ENCODE data around the gene FGB. TPM values are rescaled to one million over a fixed set of nuclear protein-coding genes. Genes with fewer than 3 reads are reported as not detected.

Gene FGB
- total and polyA plus RNA-seq, 12 donors: 0.11 to 8.8 (median 1.4) TPM; not detected in 5

- no peaks in the 10 kb centered on the region for H3K9me3 ChIP-seq (replicated peaks in 1 of 3)
- no peak overlapping the region for H3K27ac ChIP-seq
- H3K4me3 ChIP-seq: no peak overlapping the region
- WGBS, 4 donors: 67 to 82% (median 73%) methylated on average over 5 of the region's 5 CpGs
- intact Hi-C loops (cut with DNase I): no loop called here
- no peaks in the 10 kb centered on the region for H3K4me1 ChIP-seq (replicated peaks in 1 of 2)
- H3K27me3 ChIP-seq: peaks cover 6% of the 10 kb centered on the region
- H3K36me3 ChIP-seq (replicated peaks in 1 of 2): no peaks in the 10 kb centered on the region
- TF ChIP-seq POLR2A (IDR thresholded peaks at IDR 0.05): no peak
- no peak for TF ChIP-seq CTCF (IDR thresholded peaks at IDR 0.05)
- DNase-seq: no peak
Measured at GRCh38 chr4:154573190-154573870, 10.5 kb downstream of the FGB start.

DNA sequence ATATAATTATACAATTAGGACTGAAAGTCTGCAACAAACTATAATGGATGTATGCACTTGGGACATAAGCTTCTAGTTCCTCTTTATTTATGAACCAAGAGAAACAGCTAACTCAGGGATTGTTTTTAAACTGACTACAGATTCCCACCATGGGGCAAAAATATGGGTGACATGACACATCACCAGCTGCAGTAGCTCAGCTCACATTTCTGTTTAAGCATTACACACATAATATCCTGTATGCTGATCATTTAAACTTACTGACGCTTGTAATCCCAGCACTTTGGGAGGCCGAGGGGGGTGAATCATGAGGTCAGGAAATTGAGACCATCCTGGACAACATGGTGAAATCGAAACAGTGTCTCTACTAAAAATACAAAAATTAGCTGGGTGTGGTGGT, 11.5 kb downstream of the FGB start:
- peaks cover 6% of the 10 kb centered on the region for H3K27me3 ChIP-seq
- H3K27ac ChIP-seq: no peak overlapping the region
- H3K4me3 ChIP-seq: no peak overlapping the region
- WGBS, 4 donors: 69 to 96% (median 78%) methylated on average over 3 of the region's 3 CpGs
- H3K9me3 ChIP-seq (replicated peaks in 1 of 3): no peaks in the 10 kb centered on the region
- H3K4me1 ChIP-seq (replicated peaks in 1 of 2): no peaks in the 10 kb centered on the region
- intact Hi-C loops (cut with DNase I): no loop called here
- H3K36me3 ChIP-seq (replicated peaks in 1 of 2): no peaks in the 10 kb centered on the region
- DNase-seq: no peak
- TF ChIP-seq POLR2A (IDR thresholded peaks at IDR 0.05) (no peak), CTCF (IDR thresholded peaks at IDR 0.05) (no peak)

DNA sequence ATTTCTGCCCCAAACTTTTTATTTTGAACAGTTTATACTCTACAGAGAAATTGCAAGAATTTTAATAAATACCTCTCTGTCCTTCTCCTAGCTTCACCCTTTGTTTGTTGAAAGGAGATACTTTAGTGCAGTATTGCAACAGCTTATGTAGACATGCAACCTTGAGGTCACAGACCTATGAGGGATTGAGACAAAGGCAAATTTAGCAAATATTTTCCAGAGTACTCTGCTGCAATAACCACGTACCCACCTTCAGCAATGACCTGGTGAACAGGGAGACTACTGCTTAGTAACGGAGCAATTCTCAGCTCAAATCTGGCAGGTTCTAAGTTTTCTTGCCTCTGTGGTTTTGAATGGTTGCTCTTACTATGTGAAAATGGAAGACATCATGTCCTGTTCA, 14.5 kb downstream of the FGB start:
- WGBS, 4 donors: 62 to 77% (median 65%) methylated on average over 2 of the region's 2 CpGs
- H3K27me3 ChIP-seq: peaks cover 6% of the 10 kb centered on the region
- no peak overlapping the region for H3K27ac ChIP-seq
- no peak overlapping the region for H3K4me3 ChIP-seq
- no peaks in the 10 kb centered on the region for H3K4me1 ChIP-seq (replicated peaks in 1 of 2)
- H3K36me3 ChIP-seq (replicated peaks in 1 of 2): no peaks in the 10 kb centered on the region
- no peak for TF ChIP-seq CTCF (IDR thresholded peaks at IDR 0.05)
- no peak for TF ChIP-seq POLR2A (IDR thresholded peaks at IDR 0.05)
- no peaks in the 10 kb centered on the region for H3K9me3 ChIP-seq (replicated peaks in 1 of 3)
- DNase-seq: no peak
- intact Hi-C loops (cut with DNase I): no loop called here

DNA sequence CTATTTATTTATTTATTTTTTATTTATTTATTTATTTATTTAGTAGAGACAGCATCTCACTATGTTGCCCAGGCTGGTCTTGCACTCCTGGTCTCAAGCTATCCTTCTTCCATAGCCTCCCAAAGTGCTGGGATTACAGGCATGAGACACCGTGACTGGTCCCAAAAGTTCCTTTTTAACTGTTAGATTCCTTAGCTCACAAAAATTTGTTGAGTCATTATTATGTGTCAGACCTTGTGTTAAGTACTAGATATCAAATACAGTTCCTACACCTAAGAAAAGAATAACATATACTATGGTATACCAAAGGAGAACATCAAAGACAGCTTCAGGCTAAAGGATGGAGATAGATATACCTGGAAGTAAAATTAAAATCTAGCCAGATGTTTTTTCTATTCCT, 16.1 kb downstream of the FGB start:
- intact Hi-C loops (cut with DNase I): no loop called here
- Histone ChIP-seq H3K4me1 (replicated peaks in 1 of 2) (no peaks in the 10 kb centered on the region), H3K36me3 (replicated peaks in 1 of 2) (no peaks in the 10 kb centered on the region), H3K27ac (no peak overlapping the region), H3K27me3 (peaks cover 6% of the 10 kb centered on the region), H3K4me3 (no peak overlapping the region), H3K9me3 (replicated peaks in 1 of 3) (no peaks in the 10 kb centered on the region)
- 57 to 82% (median 68%) methylated on average over 1 of the region's 1 CpG for WGBS, 4 donors
- TF ChIP-seq CTCF (IDR thresholded peaks at IDR 0.05) (no peak), POLR2A (IDR thresholded peaks at IDR 0.05) (no peak)
- DNase-seq: no peak
